ENCODE data around the gene VAC14. TPM values are rescaled to one million over a fixed set of nuclear protein-coding genes. Genes with fewer than 3 reads are reported as not detected.

VAC14 gene
- total and polyA plus RNA-seq, 2 experiments from 2014 or later: 42.3 to 77.7 TPM

GRCh38 chr16:70756071-70756470 lies 44.9 kb downstream of the VAC14 start (continued):
- TF ChIP-seq ZNF462 (CRISPR knock-in tag; IDR thresholded peaks at IDR 0.05): no peak
- TF ChIP-seq, protein P1, sequence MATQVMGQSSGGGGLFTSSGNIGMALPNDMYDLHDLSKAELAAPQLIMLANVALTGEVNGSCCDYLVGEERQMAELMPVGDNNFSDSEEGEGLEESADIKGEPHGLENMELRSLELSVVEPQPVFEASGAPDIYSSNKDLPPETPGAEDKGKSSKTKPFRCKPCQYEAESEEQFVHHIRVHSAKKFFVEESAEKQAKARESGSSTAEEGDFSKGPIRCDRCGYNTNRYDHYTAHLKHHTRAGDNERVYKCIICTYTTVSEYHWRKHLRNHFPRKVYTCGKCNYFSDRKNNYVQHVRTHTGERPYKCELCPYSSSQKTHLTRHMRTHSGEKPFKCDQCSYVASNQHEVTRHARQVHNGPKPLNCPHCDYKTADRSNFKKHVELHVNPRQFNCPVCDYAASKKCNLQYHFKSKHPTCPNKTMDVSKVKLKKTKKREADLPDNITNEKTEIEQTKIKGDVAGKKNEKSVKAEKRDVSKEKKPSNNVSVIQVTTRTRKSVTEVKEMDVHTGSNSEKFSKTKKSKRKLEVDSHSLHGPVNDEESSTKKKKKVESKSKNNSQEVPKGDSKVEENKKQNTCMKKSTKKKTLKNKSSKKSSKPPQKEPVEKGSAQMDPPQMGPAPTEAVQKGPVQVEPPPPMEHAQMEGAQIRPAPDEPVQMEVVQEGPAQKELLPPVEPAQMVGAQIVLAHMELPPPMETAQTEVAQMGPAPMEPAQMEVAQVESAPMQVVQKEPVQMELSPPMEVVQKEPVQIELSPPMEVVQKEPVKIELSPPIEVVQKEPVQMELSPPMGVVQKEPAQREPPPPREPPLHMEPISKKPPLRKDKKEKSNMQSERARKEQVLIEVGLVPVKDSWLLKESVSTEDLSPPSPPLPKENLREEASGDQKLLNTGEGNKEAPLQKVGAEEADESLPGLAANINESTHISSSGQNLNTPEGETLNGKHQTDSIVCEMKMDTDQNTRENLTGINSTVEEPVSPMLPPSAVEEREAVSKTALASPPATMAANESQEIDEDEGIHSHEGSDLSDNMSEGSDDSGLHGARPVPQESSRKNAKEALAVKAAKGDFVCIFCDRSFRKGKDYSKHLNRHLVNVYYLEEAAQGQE (IDR thresholded peaks at IDR 0.05; ENCODE audit: unreplicated experiment): no peak
- TF ChIP-seq ETS1 (IDR thresholded peaks at IDR 0.05): no peak
- no peak for TF ChIP-seq CREB1 (CRISPR knock-in tag; IDR thresholded peaks at IDR 0.05; ENCODE audit: low read depth)
- no peak for TF ChIP-seq EZH2 (IDR thresholded peaks at IDR 0.05; ENCODE audit: low read depth, unreplicated experiment)
- TF ChIP-seq ZNF331 (CRISPR knock-in tag; IDR thresholded peaks at IDR 0.05; ENCODE audit: low read depth): no peak
- no peak for TF ChIP-seq ZNF114 (CRISPR knock-in tag; IDR thresholded peaks at IDR 0.05)
- TF ChIP-seq EZH2phosphoT487 (IDR thresholded peaks at IDR 0.05; ENCODE audit: unreplicated experiment): no peak

Measured in GM23338 (cell line).